C4-2B (cell line): ENCODE results near the gene OR6N2.

Experiments
- ZFX ChIP-seq: fragments of 450-650 bp; IDR thresholded peaks from 2 replicates; pipeline ENCODE4 v1.6.1; 2017
- TF ChIP-seq, protein P1 (sequence below): fragments of 450-650 bp; conservative IDR thresholded peaks from 2 replicates; pipeline ENCODE4 v1.5.1; 2017; ENCODE audit warnings: mild to moderate bottlenecking

DNA sequence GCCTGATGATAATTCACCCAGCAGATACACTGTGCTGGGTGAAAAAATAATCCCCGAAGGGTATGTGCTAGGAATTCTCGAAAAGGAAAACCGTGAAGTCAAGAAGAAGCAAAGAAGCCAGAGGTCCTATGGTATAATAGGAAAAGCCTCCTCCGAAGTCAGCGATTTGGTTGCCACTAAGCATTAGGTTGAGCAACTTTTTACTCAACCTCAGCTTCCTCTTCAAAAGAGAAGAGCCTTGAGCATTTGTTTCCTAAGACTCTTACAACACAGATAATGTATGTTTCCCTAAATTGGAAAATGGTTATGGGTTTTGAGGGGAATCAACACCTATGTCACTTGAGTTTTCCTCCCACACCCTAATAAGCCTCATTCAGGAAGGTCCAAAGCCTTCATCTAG lies 28.9 kb upstream of the OR6N2 start:
- TF ChIP-seq, protein P1, sequence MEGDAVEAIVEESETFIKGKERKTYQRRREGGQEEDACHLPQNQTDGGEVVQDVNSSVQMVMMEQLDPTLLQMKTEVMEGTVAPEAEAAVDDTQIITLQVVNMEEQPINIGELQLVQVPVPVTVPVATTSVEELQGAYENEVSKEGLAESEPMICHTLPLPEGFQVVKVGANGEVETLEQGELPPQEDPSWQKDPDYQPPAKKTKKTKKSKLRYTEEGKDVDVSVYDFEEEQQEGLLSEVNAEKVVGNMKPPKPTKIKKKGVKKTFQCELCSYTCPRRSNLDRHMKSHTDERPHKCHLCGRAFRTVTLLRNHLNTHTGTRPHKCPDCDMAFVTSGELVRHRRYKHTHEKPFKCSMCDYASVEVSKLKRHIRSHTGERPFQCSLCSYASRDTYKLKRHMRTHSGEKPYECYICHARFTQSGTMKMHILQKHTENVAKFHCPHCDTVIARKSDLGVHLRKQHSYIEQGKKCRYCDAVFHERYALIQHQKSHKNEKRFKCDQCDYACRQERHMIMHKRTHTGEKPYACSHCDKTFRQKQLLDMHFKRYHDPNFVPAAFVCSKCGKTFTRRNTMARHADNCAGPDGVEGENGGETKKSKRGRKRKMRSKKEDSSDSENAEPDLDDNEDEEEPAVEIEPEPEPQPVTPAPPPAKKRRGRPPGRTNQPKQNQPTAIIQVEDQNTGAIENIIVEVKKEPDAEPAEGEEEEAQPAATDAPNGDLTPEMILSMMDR, result no peak
- TF ChIP-seq ZFX, result no peak
